Chondrocyte (in vitro differentiated cells): ENCODE measurements around the gene COL21A1. TPM values are rescaled to one million over a fixed set of nuclear protein-coding genes. Genes with fewer than 3 reads are reported as not detected.

Experiments
- DNase-seq: peaks from one replicate; pipeline ENCODE4 v3.0.0; 2021; ENCODE audit warnings: mixed read lengths, low spot score
- H3K27ac Mint-ChIP-seq: one replicate; pipeline ENCODE4 v1.8.0; 2021; ENCODE audit warnings: mild to moderate bottlenecking, moderate library complexity, mixed read lengths; ENCODE audit not compliant: unreplicated experiment
- H3K27me3 Mint-ChIP-seq: 2 replicates; pipeline ENCODE4 v1.8.0; 2021; ENCODE audit warnings: low read depth, mixed read lengths
- H3K36me3 Mint-ChIP-seq: 2 replicates; pipeline ENCODE4 v1.8.0; 2021; ENCODE audit warnings: low read depth, mixed read lengths
- H3K4me1 Mint-ChIP-seq: 2 replicates; pipeline ENCODE4 v1.8.0; 2021; ENCODE audit warnings: low read depth, mild to moderate bottlenecking, mixed read lengths
- H3K4me3 Mint-ChIP-seq: one replicate; pipeline ENCODE4 v1.8.0; 2021; ENCODE audit warnings: mild to moderate bottlenecking, moderate library complexity, mixed read lengths; ENCODE audit not compliant: unreplicated experiment
- H3K9me3 Mint-ChIP-seq: 2 replicates; pipeline ENCODE4 v1.8.0; 2021; ENCODE audit warnings: low read depth, mixed read lengths
- total RNA-seq: library from RNA; stranded (reverse); gene quantifications from 3 replicates; pipeline ENCODE4 v1.2.1, GENCODE V29; 2021
- TF ChIP-seq, protein P1 (sequence below): fragments of 200-600 bp; sonication (generic); IDR thresholded peaks from 2 replicates; pipeline ENCODE4 v1.5.0; 2021; ENCODE audit warnings: antibody characterized with exemption, mild to moderate bottlenecking, moderate library complexity

Gene COL21A1
- total RNA-seq, 1 donor from 2014 or later: 68.9 TPM

DNA sequence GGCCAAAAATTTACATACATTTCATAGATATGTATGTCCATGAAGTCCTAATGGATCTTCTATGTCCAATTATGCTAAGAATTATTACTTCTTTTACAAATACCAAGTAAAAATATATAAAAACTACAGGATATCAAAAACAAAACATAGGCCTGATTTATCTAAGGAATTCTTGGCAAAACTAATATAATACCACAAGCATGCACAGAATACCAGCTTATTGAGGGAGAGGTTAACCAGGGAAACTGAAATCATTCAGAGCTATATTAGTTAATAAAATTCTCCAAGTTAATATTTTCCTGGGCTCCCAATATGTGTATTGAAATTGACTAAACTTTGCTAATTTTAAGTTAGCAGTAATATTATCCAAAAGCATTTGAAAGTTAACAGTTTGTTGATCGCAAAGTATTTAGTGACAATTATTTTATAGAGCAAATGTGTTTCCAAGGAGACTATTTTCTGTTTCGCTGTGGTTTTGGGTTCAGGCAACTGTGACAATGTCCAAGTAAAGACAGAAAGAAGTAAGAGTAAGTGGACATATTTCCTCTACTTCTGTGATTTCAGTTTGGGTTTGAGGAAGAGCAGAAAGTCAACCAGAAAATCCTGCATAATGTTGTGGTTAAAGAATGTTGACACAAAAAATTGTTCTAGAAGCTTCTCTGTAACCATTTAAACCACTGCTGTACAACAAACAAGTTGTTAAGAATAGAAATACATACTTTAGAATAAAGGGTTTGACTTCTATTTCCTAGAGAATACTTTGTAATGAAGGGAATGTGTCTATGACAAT is 167.4 kb downstream of the COL21A1 start:
- TF ChIP-seq, protein P1, sequence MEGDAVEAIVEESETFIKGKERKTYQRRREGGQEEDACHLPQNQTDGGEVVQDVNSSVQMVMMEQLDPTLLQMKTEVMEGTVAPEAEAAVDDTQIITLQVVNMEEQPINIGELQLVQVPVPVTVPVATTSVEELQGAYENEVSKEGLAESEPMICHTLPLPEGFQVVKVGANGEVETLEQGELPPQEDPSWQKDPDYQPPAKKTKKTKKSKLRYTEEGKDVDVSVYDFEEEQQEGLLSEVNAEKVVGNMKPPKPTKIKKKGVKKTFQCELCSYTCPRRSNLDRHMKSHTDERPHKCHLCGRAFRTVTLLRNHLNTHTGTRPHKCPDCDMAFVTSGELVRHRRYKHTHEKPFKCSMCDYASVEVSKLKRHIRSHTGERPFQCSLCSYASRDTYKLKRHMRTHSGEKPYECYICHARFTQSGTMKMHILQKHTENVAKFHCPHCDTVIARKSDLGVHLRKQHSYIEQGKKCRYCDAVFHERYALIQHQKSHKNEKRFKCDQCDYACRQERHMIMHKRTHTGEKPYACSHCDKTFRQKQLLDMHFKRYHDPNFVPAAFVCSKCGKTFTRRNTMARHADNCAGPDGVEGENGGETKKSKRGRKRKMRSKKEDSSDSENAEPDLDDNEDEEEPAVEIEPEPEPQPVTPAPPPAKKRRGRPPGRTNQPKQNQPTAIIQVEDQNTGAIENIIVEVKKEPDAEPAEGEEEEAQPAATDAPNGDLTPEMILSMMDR: no peak
- DNase-seq: no peak
- peaks cover 9% of the 10 kb centered on the region for H3K9me3 Mint-ChIP-seq
- no peak overlapping the region for H3K4me3 Mint-ChIP-seq
- no peaks in the 10 kb centered on the region for H3K27me3 Mint-ChIP-seq
- peaks cover 10% of the 10 kb centered on the region for H3K36me3 Mint-ChIP-seq
- peak overlapping the region; percentile 88 for H3K27ac Mint-ChIP-seq
- H3K4me1 Mint-ChIP-seq: peaks cover 35% of the 10 kb centered on the region

DNA sequence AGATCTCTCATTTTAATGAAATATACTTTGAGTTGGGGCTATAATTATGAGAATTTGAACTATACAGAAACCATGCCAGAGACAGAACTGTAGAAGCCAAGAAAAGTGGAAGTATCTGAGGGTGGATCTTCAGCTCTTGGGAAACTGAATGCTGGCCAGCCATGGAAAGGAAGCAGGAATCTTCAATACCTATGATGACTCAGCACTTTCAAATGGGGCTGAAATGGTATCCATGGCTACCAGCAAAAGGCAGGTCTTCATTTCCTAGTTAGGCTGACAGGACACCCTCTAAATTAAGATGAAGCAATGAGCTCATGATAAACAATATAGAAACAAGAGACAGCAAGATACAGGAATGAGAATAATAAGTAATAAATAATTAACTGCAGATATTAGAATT is 171.3 kb downstream of the COL21A1 start:
- H3K27me3 Mint-ChIP-seq: no peaks in the 10 kb centered on the region
- H3K4me1 Mint-ChIP-seq: peaks cover 54% of the 10 kb centered on the region
- peaks cover 9% of the 10 kb centered on the region for H3K9me3 Mint-ChIP-seq
- no peak for DNase-seq
- peaks cover 13% of the 10 kb centered on the region for H3K36me3 Mint-ChIP-seq
- TF ChIP-seq, protein P1: no peak
- no peak overlapping the region for H3K4me3 Mint-ChIP-seq
- no peak overlapping the region for H3K27ac Mint-ChIP-seq

DNA sequence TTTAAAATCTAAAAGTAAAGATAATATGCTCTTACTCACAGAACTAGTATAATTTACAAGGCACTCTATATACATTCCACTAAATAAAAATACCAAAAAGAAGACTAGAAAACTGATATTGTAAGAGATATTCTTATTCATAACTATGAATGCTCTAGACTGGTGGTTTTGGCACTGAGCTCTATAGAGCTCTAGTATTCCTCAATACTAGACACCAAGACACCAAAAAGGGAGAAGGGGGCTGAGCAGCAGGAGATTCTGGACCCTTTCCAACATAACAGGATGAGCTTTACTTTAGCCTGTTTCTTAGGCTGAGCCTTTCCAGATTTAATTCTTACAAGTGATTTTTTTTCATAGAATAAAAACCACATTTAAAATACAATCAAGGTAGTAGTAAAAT is 173.6 kb downstream of the COL21A1 start:
- TF ChIP-seq, protein P1: no peak
- Mint-ChIP-seq H3K4me3 (no peak overlapping the region), H3K27ac (peak overlapping the region; percentile 68), H3K9me3 (peaks cover 9% of the 10 kb centered on the region), H3K36me3 (peaks cover 13% of the 10 kb centered on the region), H3K27me3 (no peaks in the 10 kb centered on the region), H3K4me1 (peaks cover 35% of the 10 kb centered on the region)
- no peak for DNase-seq

DNA sequence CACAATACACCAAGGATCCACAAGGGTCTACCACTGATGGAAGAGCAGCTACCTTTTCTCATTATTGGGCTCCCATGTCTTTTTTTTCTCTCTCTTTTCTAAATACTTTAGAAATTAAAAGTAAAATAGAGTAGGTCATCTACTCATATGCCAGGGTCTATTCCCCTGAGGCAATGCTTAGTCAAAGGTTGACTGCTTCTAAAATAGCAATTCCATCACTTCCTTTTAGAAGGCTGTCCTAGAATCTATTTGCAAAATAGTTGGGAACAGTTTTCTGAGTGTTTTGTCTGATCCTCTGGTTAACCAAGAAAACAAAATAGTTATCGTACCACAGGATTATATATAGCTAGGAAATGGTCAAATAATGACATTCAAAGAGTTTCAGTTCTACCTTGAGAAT is 174.1 kb downstream of the COL21A1 start:
- TF ChIP-seq, protein P1: no peak
- no peak for DNase-seq
- Mint-ChIP-seq H3K4me3 (no peak overlapping the region), H3K9me3 (peaks cover 9% of the 10 kb centered on the region), H3K4me1 (peaks cover 31% of the 10 kb centered on the region), H3K27me3 (no peaks in the 10 kb centered on the region), H3K36me3 (peaks cover 13% of the 10 kb centered on the region), H3K27ac (peak overlapping the region; percentile 78)

DNA sequence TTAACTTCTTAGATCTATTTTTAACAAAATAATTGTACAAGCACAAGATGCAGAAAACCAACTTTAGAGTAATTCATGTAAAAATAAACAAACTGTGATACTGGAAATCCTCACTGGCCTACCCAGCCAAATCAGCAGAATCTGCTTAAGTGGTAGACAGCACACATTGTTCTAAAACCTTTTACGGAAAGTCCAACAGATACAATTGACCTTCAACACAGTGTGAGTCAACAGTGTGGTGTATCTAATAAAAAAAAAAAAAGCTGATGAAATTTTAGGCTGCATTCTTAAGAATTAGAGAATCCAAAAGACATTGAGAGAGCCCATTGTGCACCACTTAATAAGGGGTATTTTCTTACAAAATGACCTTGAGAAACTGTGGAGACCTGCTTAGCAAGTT is 174.5 kb downstream of the COL21A1 start:
- Mint-ChIP-seq H3K4me3 (no peak overlapping the region), H3K36me3 (peaks cover 14% of the 10 kb centered on the region), H3K4me1 (peaks cover 33% of the 10 kb centered on the region), H3K27me3 (no peaks in the 10 kb centered on the region), H3K9me3 (peaks cover 7% of the 10 kb centered on the region), H3K27ac (peak overlapping the region; percentile 78)
- DNase-seq: no peak
- TF ChIP-seq, protein P1: no peak
